Ovary (tissue), 3 donors: ENCODE data around the gene COL5A1.

Experiments
- EP300 ChIP-seq: sonication (generic); formaldehyde crosslinking; IDR thresholded peaks from one replicate; pipeline ENCODE4 v1.6.1; 2017; ENCODE audit warnings: antibody characterized with exemption
- POLR2A ChIP-seq: fragments of 450-650 bp; IDR thresholded peaks from one replicate; pipeline ENCODE4 v1.6.1; 2017; ENCODE audit warnings: antibody characterized with exemption, mild to moderate bottlenecking, moderate library complexity
- TF ChIP-seq, protein P1 (sequence below), 3 donors: fragments of 450-650 bp in 2 of 3; fragments of 200-600 bp in 1 of 3; IDR thresholded peaks; one replicate each; pipeline versions ENCODE4 v1.5.1 to v1.8.0; 2016 to 2022; ENCODE audit warnings: antibody characterized with exemption in 3 of 3, mild to moderate bottlenecking in 1 of 3
- donor health status: DM: no; HTN: no; CAD: no.

DNA sequence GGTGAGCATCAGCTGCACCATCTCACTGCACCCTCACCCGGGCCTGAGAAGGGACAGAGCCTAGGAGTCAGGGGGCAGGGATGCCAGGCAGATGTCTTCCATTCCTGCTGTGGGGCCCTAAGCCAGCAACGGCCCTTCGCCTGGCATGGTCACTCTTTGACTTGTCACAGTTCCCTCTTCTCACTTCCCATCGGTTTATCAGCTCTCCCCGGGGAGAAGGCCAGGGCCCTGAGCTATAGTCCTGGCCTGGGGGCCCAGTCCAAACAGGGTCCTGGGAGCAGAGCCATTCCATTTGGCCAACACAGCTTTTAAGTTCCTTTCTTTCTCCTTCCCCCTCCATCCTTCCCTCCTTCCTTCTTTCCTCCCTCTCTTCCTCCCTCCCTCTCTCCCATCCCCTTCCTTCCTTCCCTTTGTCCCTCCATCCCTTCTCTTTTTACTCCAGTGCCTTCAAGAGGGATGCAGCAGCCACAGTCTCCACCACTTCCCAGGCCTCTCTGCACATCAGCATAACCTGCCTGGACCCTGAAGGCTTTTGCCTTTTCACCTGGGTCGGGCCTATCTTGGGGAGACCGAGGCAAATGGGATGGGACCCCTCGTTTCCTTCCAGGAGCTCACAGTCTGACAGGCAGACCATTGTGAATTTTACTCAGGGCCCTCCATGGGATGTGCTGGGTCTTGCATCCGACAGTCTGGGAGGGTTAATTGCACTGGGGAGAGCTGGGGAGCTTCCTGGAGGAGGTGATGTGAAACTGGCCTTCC lies 4.2 kb downstream of the COL5A1 start:
- TF ChIP-seq, protein P1, sequence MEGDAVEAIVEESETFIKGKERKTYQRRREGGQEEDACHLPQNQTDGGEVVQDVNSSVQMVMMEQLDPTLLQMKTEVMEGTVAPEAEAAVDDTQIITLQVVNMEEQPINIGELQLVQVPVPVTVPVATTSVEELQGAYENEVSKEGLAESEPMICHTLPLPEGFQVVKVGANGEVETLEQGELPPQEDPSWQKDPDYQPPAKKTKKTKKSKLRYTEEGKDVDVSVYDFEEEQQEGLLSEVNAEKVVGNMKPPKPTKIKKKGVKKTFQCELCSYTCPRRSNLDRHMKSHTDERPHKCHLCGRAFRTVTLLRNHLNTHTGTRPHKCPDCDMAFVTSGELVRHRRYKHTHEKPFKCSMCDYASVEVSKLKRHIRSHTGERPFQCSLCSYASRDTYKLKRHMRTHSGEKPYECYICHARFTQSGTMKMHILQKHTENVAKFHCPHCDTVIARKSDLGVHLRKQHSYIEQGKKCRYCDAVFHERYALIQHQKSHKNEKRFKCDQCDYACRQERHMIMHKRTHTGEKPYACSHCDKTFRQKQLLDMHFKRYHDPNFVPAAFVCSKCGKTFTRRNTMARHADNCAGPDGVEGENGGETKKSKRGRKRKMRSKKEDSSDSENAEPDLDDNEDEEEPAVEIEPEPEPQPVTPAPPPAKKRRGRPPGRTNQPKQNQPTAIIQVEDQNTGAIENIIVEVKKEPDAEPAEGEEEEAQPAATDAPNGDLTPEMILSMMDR (IDR thresholded peaks at IDR 0.05): no peak
- TF ChIP-seq POLR2A: no peak
- TF ChIP-seq EP300: no peak
